AG04449 (cell line): Measurements from ENCODE around the gene RAB3IP.
"Not testable (repeated sequence)": the region's sequence is repeated elsewhere in the genome, so short reads cannot be mapped to it uniquely, and the experiment has no call there.

Experiments
- CTCF ChIA-PET: fragments of 350-600 bp; formaldehyde crosslinking; extraction: SDS; loops from one replicate; lab custom pipeline; 2021; ENCODE audit warnings: antibody characterized with exemption; lab: Yijun Ruan, JAX
- POLR2A ChIA-PET: fragments of 400-600, 350-600 bp; formaldehyde crosslinking; extraction: SDS; loops from one replicate; lab custom pipeline; 2020; ENCODE audit warnings: antibody characterized with exemption, inconsistent platforms; lab: Yijun Ruan, JAX
- DNase-seq: peaks from one replicate; pipeline ENCODE4 v3.0.0-alpha.2; 2010; ENCODE audit warnings: low read depth, low spot score
- H3K4me3 ChIP-seq: 2 replicates; pipeline ENCODE4 v1.5.1; 2011; ENCODE audit warnings: low read depth, mild to moderate bottlenecking, control low read depth, low read length
- TF ChIP-seq, protein P1 (sequence below): IDR thresholded peaks from one replicate; pipeline ENCODE4 v1.5.1; 2011; ENCODE audit warnings: mild to moderate bottlenecking, moderate library complexity, low read length, control low read depth, inconsistent platforms; ENCODE audit not compliant: insufficient read depth; ENCODE audit errors: missing control alignments

Gene RAB3IP

DNA sequence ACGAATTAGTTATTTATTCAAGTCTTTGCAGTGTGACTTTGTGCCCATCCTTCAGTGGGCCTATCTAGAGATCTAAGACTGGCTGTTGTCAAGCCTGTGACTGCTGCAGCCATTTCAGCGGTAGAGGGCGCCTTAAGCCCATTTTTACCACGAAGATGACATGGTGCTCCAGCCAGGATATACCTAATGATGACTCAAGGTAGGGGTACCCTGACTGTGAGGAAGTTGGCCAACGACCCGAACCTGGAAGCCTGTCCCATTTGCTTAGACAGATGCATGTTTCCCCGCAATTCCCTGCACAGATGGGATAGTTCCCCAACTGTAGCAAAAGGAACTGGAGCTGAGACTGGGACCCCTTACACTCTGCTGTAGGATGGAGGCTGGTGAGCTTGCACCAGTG lies 41.3 kb downstream of the RAB3IP start:
- DNase-seq, result no peak
- CTCF ChIA-PET, result interaction anchor here (1.5 to 1.8 kb wide), 2 partner anchors 809 to 950 kb away, joined by 3 to 10 read pairs; no protein-coding TSS in a partner anchor
- TF ChIP-seq, protein P1, sequence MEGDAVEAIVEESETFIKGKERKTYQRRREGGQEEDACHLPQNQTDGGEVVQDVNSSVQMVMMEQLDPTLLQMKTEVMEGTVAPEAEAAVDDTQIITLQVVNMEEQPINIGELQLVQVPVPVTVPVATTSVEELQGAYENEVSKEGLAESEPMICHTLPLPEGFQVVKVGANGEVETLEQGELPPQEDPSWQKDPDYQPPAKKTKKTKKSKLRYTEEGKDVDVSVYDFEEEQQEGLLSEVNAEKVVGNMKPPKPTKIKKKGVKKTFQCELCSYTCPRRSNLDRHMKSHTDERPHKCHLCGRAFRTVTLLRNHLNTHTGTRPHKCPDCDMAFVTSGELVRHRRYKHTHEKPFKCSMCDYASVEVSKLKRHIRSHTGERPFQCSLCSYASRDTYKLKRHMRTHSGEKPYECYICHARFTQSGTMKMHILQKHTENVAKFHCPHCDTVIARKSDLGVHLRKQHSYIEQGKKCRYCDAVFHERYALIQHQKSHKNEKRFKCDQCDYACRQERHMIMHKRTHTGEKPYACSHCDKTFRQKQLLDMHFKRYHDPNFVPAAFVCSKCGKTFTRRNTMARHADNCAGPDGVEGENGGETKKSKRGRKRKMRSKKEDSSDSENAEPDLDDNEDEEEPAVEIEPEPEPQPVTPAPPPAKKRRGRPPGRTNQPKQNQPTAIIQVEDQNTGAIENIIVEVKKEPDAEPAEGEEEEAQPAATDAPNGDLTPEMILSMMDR, result peak; percentile 33
- POLR2A ChIA-PET, result no interaction called here
- H3K4me3 ChIP-seq, result no peak overlapping the region

DNA sequence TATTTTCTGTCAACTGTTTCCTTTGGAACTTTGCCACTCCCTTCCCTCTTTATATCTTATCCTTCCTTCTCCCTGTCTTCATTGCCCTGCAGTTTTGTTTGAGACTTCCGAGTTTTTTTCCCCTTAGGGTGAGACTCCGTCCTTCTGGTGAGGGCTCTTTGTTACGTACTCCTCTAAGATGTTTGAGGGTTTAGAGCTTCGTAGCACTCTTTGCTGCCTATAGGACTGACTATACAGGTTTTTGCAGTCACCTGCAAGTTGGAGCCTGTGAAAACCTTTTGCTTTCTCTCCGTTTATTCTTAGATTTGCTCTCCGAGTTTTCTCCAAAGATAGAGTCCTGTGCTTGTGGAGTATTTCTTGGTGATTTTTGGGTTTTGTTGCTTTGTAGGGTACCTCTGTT lies 44.7 kb downstream of the RAB3IP start:
- DNase-seq, result no peak
- ChIA-PET CTCF (no interaction called here), POLR2A (no interaction called here)
- TF ChIP-seq, protein P1, result no peak
- H3K4me3 ChIP-seq, result no peak overlapping the region

DNA sequence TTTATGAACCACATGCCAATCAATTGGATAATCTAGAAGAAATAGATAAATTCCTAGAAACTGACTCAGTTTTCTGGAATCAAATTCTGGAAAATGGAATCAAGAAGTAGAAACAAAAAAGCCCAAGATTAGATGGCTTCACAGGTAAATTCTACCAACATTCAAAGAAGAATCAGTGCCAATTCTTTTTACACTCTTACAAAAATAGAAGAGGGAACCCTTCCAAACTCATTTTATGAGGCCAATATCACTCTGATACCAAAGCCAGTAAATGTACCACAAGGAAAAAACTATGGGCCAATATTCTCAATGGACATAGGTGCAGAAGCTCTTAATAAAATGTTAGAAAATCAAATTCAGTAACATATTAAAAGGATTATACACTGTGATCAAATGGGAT lies 50.7 kb downstream of the RAB3IP start:
- ChIA-PET POLR2A (no interaction called here), CTCF (no interaction called here)
- DNase-seq, result no peak
- TF ChIP-seq, protein P1, result no peak
- H3K4me3 ChIP-seq, result no peak overlapping the region

DNA sequence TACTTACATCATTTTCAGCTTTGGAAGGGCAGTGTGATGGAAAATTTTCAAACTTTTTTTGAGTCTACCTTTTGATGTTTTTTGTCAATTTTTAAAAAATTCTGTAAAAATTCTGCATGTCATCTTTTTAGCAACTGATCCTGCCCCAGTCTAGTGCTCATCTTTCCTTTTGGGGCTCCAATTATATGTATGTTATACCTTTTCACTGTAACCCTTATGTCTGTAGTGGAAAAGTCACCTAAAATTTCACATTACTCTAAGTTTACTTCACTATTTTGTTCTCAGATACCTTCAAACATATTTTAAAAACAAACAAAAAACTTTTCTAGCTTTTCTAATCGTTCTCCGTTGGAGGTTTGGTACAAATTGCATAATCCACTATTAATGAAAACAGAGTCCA lies 53.9 kb downstream of the RAB3IP start:
- no peak overlapping the region for H3K4me3 ChIP-seq
- CTCF ChIA-PET, result no interaction called here
- no peak for DNase-seq
- POLR2A ChIA-PET, result no interaction called here
- TF ChIP-seq, protein P1, result no peak

DNA sequence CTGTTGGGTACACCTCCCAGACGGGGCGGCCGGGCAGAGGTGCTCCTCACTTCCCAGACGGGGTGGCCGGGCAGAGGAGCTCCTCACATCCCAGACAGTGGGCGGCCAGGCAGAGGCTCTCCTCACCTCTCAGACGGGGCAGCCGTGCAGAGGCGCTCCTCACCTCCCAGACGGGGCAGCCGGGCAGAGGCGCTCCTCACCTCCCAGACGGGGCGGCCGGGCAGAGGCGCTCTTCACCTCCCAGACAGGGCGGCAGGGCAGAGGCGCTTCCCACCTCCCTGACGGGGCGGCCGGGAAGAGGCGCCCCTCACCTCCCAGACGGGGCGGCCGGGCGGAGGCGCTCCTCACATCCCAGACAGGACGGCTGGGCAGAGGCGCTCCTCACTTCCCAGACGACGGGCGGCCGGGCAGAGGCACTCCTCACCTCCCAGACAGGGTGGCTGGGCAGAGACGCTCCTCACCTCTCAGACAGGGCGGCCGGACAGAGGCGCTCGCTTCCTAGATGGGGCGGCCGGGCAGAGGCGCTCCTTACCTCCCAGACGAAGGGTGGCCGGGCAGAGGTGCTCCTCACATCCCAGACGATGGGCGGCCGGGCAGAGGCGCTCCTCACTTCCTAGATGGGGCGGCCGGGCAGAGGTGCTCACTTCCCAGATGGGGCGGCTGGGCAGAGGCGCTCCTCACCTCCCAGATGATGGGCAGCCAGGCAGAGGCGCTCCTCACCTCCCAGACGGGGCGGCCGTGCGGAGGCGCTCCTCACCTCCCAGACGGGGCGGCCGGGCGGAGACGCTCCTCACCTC lies 68.6 kb downstream of the RAB3IP start:
- CTCF ChIA-PET, H3K4me3 ChIP-seq, DNase-seq, POLR2A ChIA-PET: not testable (repeated sequence)

DNA sequence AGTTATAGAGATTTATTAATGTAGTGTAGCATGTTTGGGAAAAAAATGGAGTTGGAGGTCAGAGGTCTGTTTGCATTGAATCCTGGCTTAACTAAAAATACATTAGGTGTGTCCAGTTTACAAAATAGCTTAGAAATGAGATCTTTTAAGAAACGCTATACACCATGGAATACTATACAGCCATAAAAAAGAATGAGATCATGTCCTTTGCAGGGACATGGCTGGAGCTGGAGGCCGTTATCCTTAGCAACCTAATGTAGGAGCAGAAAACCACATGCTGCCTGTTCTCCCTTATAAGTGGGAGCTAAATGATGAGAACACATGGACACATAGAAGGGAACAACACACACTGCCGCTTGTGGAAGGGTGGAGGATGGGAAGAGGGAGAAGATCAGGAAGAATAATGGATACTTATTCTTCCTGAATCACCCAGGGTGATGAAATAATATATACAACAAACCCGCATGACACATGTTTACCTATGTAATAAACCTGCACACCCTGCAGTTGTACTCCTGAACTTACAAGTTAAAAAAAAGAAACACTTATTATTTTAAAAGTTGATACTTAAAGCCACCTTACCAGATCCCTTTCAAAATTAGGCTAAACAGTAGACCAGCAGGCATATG lies 72.3 kb downstream of the RAB3IP start:
- ChIA-PET POLR2A (no interaction called here), CTCF (no interaction called here)
- DNase-seq, result no peak
- TF ChIP-seq, protein P1, result no peak
- H3K4me3 ChIP-seq, result no peak overlapping the region
